NCI-H69 (cell line): Measurements from ENCODE around the gene NAMPT.
A peak's percentile ranks its signal among the peaks of the same experiment; 100 is the strongest.
"Not testable (repeated sequence)": the region's sequence is repeated elsewhere in the genome, so short reads cannot be mapped to it uniquely, and the experiment has no call there.

Experiments
- DNase-seq: peaks from one replicate; lab custom pipeline; 2025; lab: John Stamatoyannopoulos, UW

Gene NAMPT

GRCh38 chr7:106231856-106232490 lies 52.8 kb downstream of the NAMPT start:
- no peak for DNase-seq

GRCh38 chr7:106225856-106226255 lies 58.9 kb downstream of the NAMPT start:
- DNase-seq: no peak

GRCh38 chr7:106224797-106225196 lies 60.0 kb downstream of the NAMPT start:
- no peak for DNase-seq

GRCh38 chr7:106223156-106223555 lies 61.6 kb downstream of the NAMPT start:
- peak; percentile 45 for DNase-seq

- DNase-seq: no peak
These were observed 62.2 kb downstream of the NAMPT start for GRCh38 chr7:106222545-106222944.

- DNase-seq: no peak
These were observed 64.5 kb downstream of the NAMPT start for GRCh38 chr7:106220307-106220706.

GRCh38 chr7:106219170-106219569 lies 65.6 kb downstream of the NAMPT start:
- no peak for DNase-seq

- no peak for DNase-seq
These were observed 66.2 kb downstream of the NAMPT start for GRCh38 chr7:106218546-106218945.

- peak; percentile 42 for DNase-seq
These were observed 67.8 kb downstream of the NAMPT start for GRCh38 chr7:106216923-106217542.

- peak; percentile 47 for DNase-seq
These were observed 68.3 kb downstream of the NAMPT start for GRCh38 chr7:106216517-106216922.

GRCh38 chr7:106215868-106216516 lies 68.8 kb downstream of the NAMPT start:
- DNase-seq: no peak

- not testable (repeated sequence) for DNase-seq
These were observed 75.8 kb downstream of the NAMPT start for GRCh38 chr7:106208944-106209343.

GRCh38 chr7:106206826-106207541 lies 77.8 kb downstream of the NAMPT start:
- DNase-seq: no peak

- no peak for DNase-seq
These were observed 79.1 kb downstream of the NAMPT start for GRCh38 chr7:106205621-106206222.

GRCh38 chr7:106203473-106203872 lies 81.3 kb downstream of the NAMPT start:
- no peak for DNase-seq

- DNase-seq: no peak
These were observed 83.6 kb downstream of the NAMPT start for GRCh38 chr7:106201164-106201563.

- no peak for DNase-seq
These were observed 84.9 kb downstream of the NAMPT start for GRCh38 chr7:106199813-106200364.

GRCh38 chr7:106199024-106199423 lies 85.8 kb downstream of the NAMPT start:
- no peak for DNase-seq
